Esophagus squamous epithelium (tissue), 5 donors: Measurements from ENCODE around the gene CCDC73. TPM values are rescaled to one million over a fixed set of nuclear protein-coding genes. Genes with fewer than 3 reads are reported as not detected.

Experiments
- DNase-seq: peaks from one replicate; lab custom pipeline; 2025; lab: John Stamatoyannopoulos, UW
- H3K27ac ChIP-seq, 4 donors: fragments of 200-600 bp; sonication (generic); one replicate each; pipeline ENCODE4 v1.5.1; 2016 to 2019; ENCODE audit warnings: mild to moderate bottlenecking in 1 of 4
- H3K27me3 ChIP-seq, 4 donors: fragments of 200-600 bp; sonication (generic); 1 replicate in 3 of 4; 2 replicates in 1 of 4; pipeline versions ENCODE4 v1.5.1 to v1.6.0; 2017 to 2021; ENCODE audit warnings: antibody characterized with exemption in 1 of 4
- H3K36me3 ChIP-seq, 3 donors: fragments of 200-600 bp; sonication (generic); one replicate each; pipeline ENCODE4 v1.5.1; 2016 to 2019
- H3K4me1 ChIP-seq, 3 donors: fragments of 200-600 bp; sonication (generic); one replicate each; pipeline ENCODE4 v1.5.1; 2017 to 2019
- H3K4me3 ChIP-seq, 4 donors: fragments of 200-600 bp; sonication (generic); 1 replicate in 3 of 4; 2 replicates in 1 of 4; pipeline ENCODE4 v1.5.1; 2016 to 2019; ENCODE audit warnings: mild to moderate bottlenecking in 2 of 4, moderate library complexity in 1 of 4
- H3K9me3 ChIP-seq, 3 donors: fragments of 200-600 bp; sonication (generic); one replicate each; pipeline ENCODE4 v1.5.1; 2016 to 2019
- CTCF ChIP-seq, 6 experiments: fragments of 450-650 bp in 4 of 6; fragments of 200-600 bp in 2 of 6; sonication (generic) in 2 of 6; IDR thresholded peaks; one replicate each; pipeline ENCODE4 v1.5.1; 2016 to 2019; ENCODE audit warnings: antibody characterized with exemption in 6 of 6, mild to moderate bottlenecking in 4 of 6, moderate library complexity in 4 of 6
- POLR2A ChIP-seq, 4 donors: fragments of 450-650 bp; IDR thresholded peaks; one replicate each; pipeline ENCODE4 v1.6.1; 2017; ENCODE audit warnings: antibody characterized with exemption in 4 of 4, mild to moderate bottlenecking in 4 of 4, moderate library complexity in 3 of 4
- WGBS, 2 donors: methylation state at CpG; one replicate each; pipeline ENCODE4 v1.1.5; 2018; 5-methylcytosine and 5-hydroxymethylcytosine counted together
- intact Hi-C: fragments of 100-400 bp; cut with DNase I; formaldehyde crosslinking; loops from one replicate; pipeline ENCODE4 v1.15.0; 2022
- total RNA-seq, 4 donors: library from RNA; depleted of rRNA; stranded (reverse); fragments of >200 nt; gene quantifications; one replicate each; pipeline ENCODE4 v1.1.0, GENCODE V29; 2016
- donor health status: DM: yes; HTN: yes; CAD: no.

Gene CCDC73
- total RNA-seq, 4 donors from 2014 or later: 0.18 TPM; not detected in 3

GRCh38 chr11:32555895-32556294, 238.6 kb downstream of the CCDC73 start:
- no peaks in the 10 kb centered on the region for H3K4me1 ChIP-seq
- H3K27ac ChIP-seq: no peak overlapping the region
- TF ChIP-seq POLR2A (IDR thresholded peaks at IDR 0.05) (no peak), CTCF (IDR thresholded peaks at IDR 0.05) (no peak)
- intact Hi-C loops: no loop called here
- no peaks in the 10 kb centered on the region for H3K36me3 ChIP-seq
- WGBS, 2 donors: 85 to 92% methylated on average over 7 of the region's 7 CpGs
- peaks cover 0 to 6% (median 0%) of the 10 kb centered on the region in 4 donors for H3K27me3 ChIP-seq
- DNase-seq: no peak
- no peaks in the 10 kb centered on the region for H3K9me3 ChIP-seq
- H3K4me3 ChIP-seq: no peak overlapping the region

DNA sequence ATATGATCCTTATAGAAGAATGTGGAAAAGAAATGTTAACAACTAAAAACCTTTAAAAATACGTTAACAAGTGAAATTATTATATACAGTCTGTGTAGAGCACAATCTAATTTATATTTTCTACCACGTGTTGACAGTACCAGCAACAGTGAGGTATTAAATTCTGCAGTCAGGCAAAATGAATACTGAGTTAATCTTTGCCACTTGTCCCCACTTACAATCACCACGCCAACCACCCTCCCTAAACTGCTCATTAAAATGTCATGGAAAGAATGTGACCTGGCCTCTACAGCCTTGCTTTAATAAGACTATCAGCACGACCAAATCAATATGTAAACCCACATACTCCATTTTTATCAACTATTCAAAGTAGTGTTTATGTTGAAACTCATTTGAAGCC, 239.4 kb downstream of the CCDC73 start:
- intact Hi-C loops: no loop called here
- no peaks in the 10 kb centered on the region for H3K9me3 ChIP-seq
- no peak for DNase-seq
- H3K27me3 ChIP-seq: peaks cover 0 to 6% (median 0%) of the 10 kb centered on the region in 4 donors
- H3K36me3 ChIP-seq: no peaks in the 10 kb centered on the region
- H3K4me1 ChIP-seq: no peaks in the 10 kb centered on the region
- 26 to 34% methylated on average over 4 of the region's 4 CpGs for WGBS, 2 donors
- no peak overlapping the region for H3K27ac ChIP-seq
- no peak for TF ChIP-seq CTCF (IDR thresholded peaks at IDR 0.05)
- no peak for TF ChIP-seq POLR2A (IDR thresholded peaks at IDR 0.05)
- no peak overlapping the region for H3K4me3 ChIP-seq

Other genes starting within 250 kb of the CCDC73 start
- 100 to 1,000 TPM; 207 to 584 (median 432) TPM for gene EIF3M, start 210.8 kb downstream of the CCDC73 start, total RNA-seq
- 10 to 100 TPM; 31.7 to 60.1 (median 45.1) TPM for gene PRRG4, start 35.3 kb upstream of the CCDC73 start, total RNA-seq
- 10 to 100 TPM; 26.7 to 43.5 (median 33.3) TPM for gene QSER1, start 98.1 kb upstream of the CCDC73 start, total RNA-seq
- 1 to 10 TPM; 2.3 to 9.7 (median 6.8) TPM for gene DEPDC7, start 221.2 kb upstream of the CCDC73 start, total RNA-seq
- gene TCP11L1, start 244.9 kb upstream of the CCDC73 start, total RNA-seq: 10 to 100 TPM; 15.0 to 31.8 (median 17.7) TPM